A673 (cell line): ENCODE results near the gene PKLR. TPM values are rescaled to one million over a fixed set of nuclear protein-coding genes. Genes with fewer than 3 reads are reported as not detected.

ENCODE experiments used
- BruUV-seq: library from RNA; stranded (reverse); fragments of 400-500 nt; replicated peaks from 2 replicates; lab custom pipeline; 2021; lab: Mats Ljungman, UMichigan
- CTCF ChIA-PET: fragments of 300-600 bp; sonication (Branson Sonifier 250); formaldehyde crosslinking; loops from one replicate; lab custom pipeline; 2022; ENCODE audit warnings: antibody characterized with exemption; lab: Charles Lee
- POLR2A ChIA-PET: fragments of 300-600 bp; sonication (Branson Sonifier 250); formaldehyde crosslinking; loops from one replicate; lab custom pipeline; 2022; ENCODE audit warnings: antibody characterized with exemption; ENCODE audit not compliant: low non-redundant PET; lab: Charles Lee
- DNase-seq: peaks from one replicate; pipeline ENCODE4 v3.0.0-alpha.2; 2015; ENCODE audit warnings: low spot score
- H3K27ac ChIP-seq: fragments of 200-600 bp; sonication (generic); 2 replicates; pipeline ENCODE4 v1.5.1; 2016; ENCODE audit warnings: mixed run types, low read depth, mild to moderate bottlenecking, mixed read lengths, antibody characterized with exemption, low read length; ENCODE audit not compliant: poor library complexity, severe bottlenecking
- H3K27me3 ChIP-seq: fragments of 200-600 bp; sonication (generic); replicated peaks from 2 replicates; pipeline ENCODE4 v1.6.1; 2017; ENCODE audit warnings: mixed run types, low read depth, mild to moderate bottlenecking, mixed read lengths, antibody characterized with exemption, low read length; ENCODE audit not compliant: insufficient read depth, poor library complexity
- H3K36me3 ChIP-seq: fragments of 200-600 bp; sonication (generic); 2 replicates; pipeline ENCODE4 v1.6.1; 2016; ENCODE audit warnings: mixed run types, mild to moderate bottlenecking, mixed read lengths, antibody characterized with exemption, low read length; ENCODE audit not compliant: insufficient read depth, poor library complexity, severe bottlenecking
- H3K4me1 ChIP-seq: fragments of 200-600 bp; sonication (generic); 2 replicates; pipeline ENCODE4 v1.6.1; 2017; ENCODE audit warnings: mixed run types, mild to moderate bottlenecking, mixed read lengths, antibody characterized with exemption, low read length; ENCODE audit not compliant: insufficient read depth, poor library complexity, severe bottlenecking
- H3K4me3 ChIP-seq: fragments of 200-600 bp; sonication (generic); 2 replicates; pipeline ENCODE4 v1.5.1; 2016; ENCODE audit warnings: low read depth, mixed run types, mild to moderate bottlenecking, mixed read lengths, low read length; ENCODE audit not compliant: poor library complexity, severe bottlenecking
- H3K9me3 ChIP-seq: fragments of 200-600 bp; sonication (generic); 2 replicates; pipeline ENCODE4 v1.6.1; 2016; ENCODE audit warnings: mixed run types, low read depth, mild to moderate bottlenecking, mixed read lengths, antibody characterized with exemption, low read length; ENCODE audit not compliant: poor library complexity, severe bottlenecking
- EZH2 ChIP-seq: fragments of 200-600 bp; sonication (generic); IDR thresholded peaks from 2 replicates; pipeline ENCODE4 v1.6.1; 2017; ENCODE audit warnings: borderline replicate concordance, low read depth, mild to moderate bottlenecking, mixed read lengths, antibody characterized with exemption, low read length; ENCODE audit not compliant: poor library complexity, severe bottlenecking
- intact Hi-C: fragments of 100-400 bp; cut with micrococcal nuclease; formaldehyde crosslinking; loops from one replicate; pipeline ENCODE4 v1.10.0; 2022; ENCODE audit not compliant: unreplicated experiment
- total RNA-seq: library from RNA; stranded (reverse); gene quantifications from 2 replicates; pipeline ENCODE4 v1.2.3, GENCODE V29; 2021
- TF ChIP-seq, protein P1 (sequence below): fragments of 300-800, 200-600 bp; sonication (generic); conservative IDR thresholded peaks from 2 replicates; pipeline ENCODE4 v1.5.1; 2017; ENCODE audit warnings: low read depth, mild to moderate bottlenecking, antibody characterized with exemption, low read length, moderate library complexity, mixed read lengths

PKLR gene
- total RNA-seq, 1 experiment from 2014 or later: not detected

GRCh38 chr1:155318082-155318481, 16.8 kb upstream of the PKLR start:
- POLR2A ChIA-PET: no interaction called here
- BruUV-seq: no TSS peak
- H3K36me3 ChIP-seq: peaks cover 63% of the 10 kb centered on the region
- no peak for DNase-seq
- H3K4me1 ChIP-seq: peaks cover 21% of the 10 kb centered on the region
- TF ChIP-seq EZH2: no peak
- TF ChIP-seq, protein P1, sequence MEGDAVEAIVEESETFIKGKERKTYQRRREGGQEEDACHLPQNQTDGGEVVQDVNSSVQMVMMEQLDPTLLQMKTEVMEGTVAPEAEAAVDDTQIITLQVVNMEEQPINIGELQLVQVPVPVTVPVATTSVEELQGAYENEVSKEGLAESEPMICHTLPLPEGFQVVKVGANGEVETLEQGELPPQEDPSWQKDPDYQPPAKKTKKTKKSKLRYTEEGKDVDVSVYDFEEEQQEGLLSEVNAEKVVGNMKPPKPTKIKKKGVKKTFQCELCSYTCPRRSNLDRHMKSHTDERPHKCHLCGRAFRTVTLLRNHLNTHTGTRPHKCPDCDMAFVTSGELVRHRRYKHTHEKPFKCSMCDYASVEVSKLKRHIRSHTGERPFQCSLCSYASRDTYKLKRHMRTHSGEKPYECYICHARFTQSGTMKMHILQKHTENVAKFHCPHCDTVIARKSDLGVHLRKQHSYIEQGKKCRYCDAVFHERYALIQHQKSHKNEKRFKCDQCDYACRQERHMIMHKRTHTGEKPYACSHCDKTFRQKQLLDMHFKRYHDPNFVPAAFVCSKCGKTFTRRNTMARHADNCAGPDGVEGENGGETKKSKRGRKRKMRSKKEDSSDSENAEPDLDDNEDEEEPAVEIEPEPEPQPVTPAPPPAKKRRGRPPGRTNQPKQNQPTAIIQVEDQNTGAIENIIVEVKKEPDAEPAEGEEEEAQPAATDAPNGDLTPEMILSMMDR: no peak
- H3K4me3 ChIP-seq: no peak overlapping the region
- H3K9me3 ChIP-seq: no peaks in the 10 kb centered on the region
- CTCF ChIA-PET: no interaction called here
- intact Hi-C loops: no loop called here
- peak overlapping the region; percentile 53 for H3K27ac ChIP-seq
- no peaks in the 10 kb centered on the region for H3K27me3 ChIP-seq

- H3K27me3 ChIP-seq: no peaks in the 10 kb centered on the region
- no peak for TF ChIP-seq EZH2
- TF ChIP-seq, protein P1: no peak
- no peaks in the 10 kb centered on the region for H3K9me3 ChIP-seq
- DNase-seq: no peak
- H3K27ac ChIP-seq: peak overlapping the region; percentile 0
- CTCF ChIA-PET: no interaction called here
- BruUV-seq: TSS peak; percentile 7
- intact Hi-C loops: no loop called here
- POLR2A ChIA-PET: interaction anchor here (0.8 kb wide), 1 partner anchor 10 kb away, joined by 3 read pairs; no protein-coding TSS in a partner anchor
- peaks cover 74% of the 10 kb centered on the region for H3K36me3 ChIP-seq
- no peak overlapping the region for H3K4me3 ChIP-seq
- H3K4me1 ChIP-seq: peaks cover 16% of the 10 kb centered on the region
These were observed 15.7 kb upstream of the PKLR start for GRCh38 chr1:155316922-155317321.

GRCh38 chr1:155313261-155313660, 12.0 kb upstream of the PKLR start:
- no TSS peak for BruUV-seq
- no peak for DNase-seq
- intact Hi-C loops: no loop called here
- peaks cover 13% of the 10 kb centered on the region for H3K4me1 ChIP-seq
- POLR2A ChIA-PET: no interaction called here
- H3K4me3 ChIP-seq: no peak overlapping the region
- H3K9me3 ChIP-seq: no peaks in the 10 kb centered on the region
- H3K27me3 ChIP-seq: no peaks in the 10 kb centered on the region
- CTCF ChIA-PET: interaction anchor here (0.6 kb wide), 1 partner anchor 64 kb away, joined by 3 read pairs; no protein-coding TSS in a partner anchor
- TF ChIP-seq, protein P1: no peak
- TF ChIP-seq EZH2: no peak
- peaks cover 66% of the 10 kb centered on the region for H3K36me3 ChIP-seq
- H3K27ac ChIP-seq: no peak overlapping the region
